Measurements from ENCODE around the gene EFCAB8.

EFCAB8 gene

GRCh38 chr20:32858701-32859372, at the start of gene EFCAB8:
Gene EFCAB8 (plus strand): TSS chr20:32858923. CDS start chr20:32863793, 4,870 bp downstream.
- DNase-seq (ENCODE audit: low spot score): no peak

- DNase-seq (ENCODE audit: low spot score): no peak
Observed at GRCh38 chr20:32809907-32810306, 48.8 kb upstream of the EFCAB8 start.

- DNase-seq (ENCODE audit: low spot score): no peak
Observed at GRCh38 chr20:32810941-32811340, 47.8 kb upstream of the EFCAB8 start.

- no peak for DNase-seq (ENCODE audit: low spot score)
Observed at GRCh38 chr20:32811886-32812285, 46.8 kb upstream of the EFCAB8 start.

- DNase-seq (ENCODE audit: low spot score): no peak
Observed at GRCh38 chr20:32819992-32820697, 38.6 kb upstream of the EFCAB8 start.

- no peak for DNase-seq (ENCODE audit: low spot score)
Observed at GRCh38 chr20:32820698-32821377, 37.9 kb upstream of the EFCAB8 start.

GRCh38 chr20:32822225-32822624, 36.5 kb upstream of the EFCAB8 start:
- no peak for DNase-seq (ENCODE audit: low spot score)

GRCh38 chr20:32823078-32823477, 35.6 kb upstream of the EFCAB8 start:
- no peak for DNase-seq (ENCODE audit: low spot score)

- DNase-seq (ENCODE audit: low spot score): no peak
Observed at GRCh38 chr20:32823737-32824588, 34.8 kb upstream of the EFCAB8 start.

- no peak for DNase-seq (ENCODE audit: low spot score)
Observed at GRCh38 chr20:32828029-32828680, 30.6 kb upstream of the EFCAB8 start.

- no peak for DNase-seq (ENCODE audit: low spot score)
Observed at GRCh38 chr20:32829311-32830005, 29.3 kb upstream of the EFCAB8 start.

- DNase-seq (ENCODE audit: low spot score): no peak
Observed at GRCh38 chr20:32830437-32830836, 28.3 kb upstream of the EFCAB8 start.

GRCh38 chr20:32831982-32832381, 26.7 kb upstream of the EFCAB8 start:
- DNase-seq (ENCODE audit: low spot score): no peak

- DNase-seq (ENCODE audit: low spot score): no peak
Observed at GRCh38 chr20:32832664-32833063, 26.1 kb upstream of the EFCAB8 start.

- no peak for DNase-seq (ENCODE audit: low spot score)
Observed at GRCh38 chr20:32834972-32835371, 23.8 kb upstream of the EFCAB8 start.

- DNase-seq (ENCODE audit: low spot score): no peak
Observed at GRCh38 chr20:32837157-32837556, 21.6 kb upstream of the EFCAB8 start.

- no peak for DNase-seq (ENCODE audit: low spot score)
Observed at GRCh38 chr20:32839227-32839981, 19.3 kb upstream of the EFCAB8 start.

GRCh38 chr20:32839982-32840285, 18.8 kb upstream of the EFCAB8 start:
- no peak for DNase-seq (ENCODE audit: low spot score)

- no peak for DNase-seq (ENCODE audit: low spot score)
Observed at GRCh38 chr20:32841174-32841573, 17.5 kb upstream of the EFCAB8 start.

- no peak for DNase-seq (ENCODE audit: low spot score)
Observed at GRCh38 chr20:32841632-32842031, 17.1 kb upstream of the EFCAB8 start.
